Measurements from ENCODE around the gene PPP2R3C. TPM values are rescaled to one million over a fixed set of nuclear protein-coding genes. Genes with fewer than 3 reads are reported as not detected.

PPP2R3C gene
- total and polyA plus RNA-seq, 4 donors = 6.9 to 19.4 (median 12.2) TPM

- Histone ChIP-seq H3K36me3 (ENCODE audit: control insufficient read depth in 4 of 4, insufficient read depth in 3 of 4, low read depth in 1 of 4, low read length in 3 of 4) (peaks cover 0 to 4% (median 0%) of the 10 kb centered on the region in 4 donors), H3K27ac (ENCODE audit: low read depth in 1 of 2, low read length in 2 of 2) (no peak overlapping the region), H3K27me3 (ENCODE audit: control insufficient read depth in 4 of 4, insufficient read depth in 4 of 4, low read length in 3 of 4) (no peaks in the 10 kb centered on the region), H3K9me3 (ENCODE audit: control insufficient read depth in 4 of 4, low read length in 3 of 4) (no peaks in the 10 kb centered on the region), H3K9ac (ENCODE audit: low read depth in 1 of 2, low read length in 2 of 2) (no peak overlapping the region), H3K4me1 (ENCODE audit: control insufficient read depth in 4 of 4, insufficient read depth in 4 of 4, low read length in 3 of 4) (no peaks in the 10 kb centered on the region), H3K4me3 (ENCODE audit: low read depth in 1 of 3, low read length in 3 of 3) (no peak overlapping the region)
- no peak for DNase-seq (ENCODE audit: low spot score)
- TF ChIP-seq YY1 (IDR thresholded peaks at IDR 0.05) = no peak
- peak; percentile 67 to 83 for TF ChIP-seq RAD21 (IDR thresholded peaks at IDR 0.05)
- TF ChIP-seq FOXA2 (IDR thresholded peaks at IDR 0.05) = no peak
- no peak for TF ChIP-seq SP1 (IDR thresholded peaks at IDR 0.05)
- peak; percentile 49 for TF ChIP-seq CTCF (IDR thresholded peaks at IDR 0.05; ENCODE audit: low read depth, low read length, missing input control)
- no peak for TF ChIP-seq HNF4G (IDR thresholded peaks at IDR 0.05)
- TF ChIP-seq EGR1 (IDR thresholded peaks at IDR 0.05; ENCODE audit: low read depth in 2 of 2) = no peak
- TF ChIP-seq ZBTB33 (IDR thresholded peaks at IDR 0.05) = no peak
- 97% methylated on average over 2 of the region's 2 CpGs for WGBS
Measured at GRCh38 chr14:35140718-35141581, 19.2 kb upstream of the PPP2R3C start.

- no peak overlapping the region for H3K9ac ChIP-seq (ENCODE audit: low read depth in 1 of 2, low read length in 2 of 2)
- H3K9me3 ChIP-seq (ENCODE audit: control insufficient read depth in 4 of 4, low read length in 3 of 4) = no peaks in the 10 kb centered on the region
- peaks cover 0 to 2% (median 0%) of the 10 kb centered on the region in 4 donors for H3K4me1 ChIP-seq (ENCODE audit: control insufficient read depth in 4 of 4, insufficient read depth in 4 of 4, low read length in 3 of 4)
- H3K4me3 ChIP-seq (ENCODE audit: low read depth in 1 of 3, low read length in 3 of 3) = no peak overlapping the region
- WGBS = 54% methylated on average over 5 of the region's 5 CpGs
- H3K27ac ChIP-seq (ENCODE audit: low read depth in 1 of 2, low read length in 2 of 2) = no peak overlapping the region
- no peak for DNase-seq (ENCODE audit: low spot score)
- peaks cover 0 to 11% (median 4%) of the 10 kb centered on the region in 4 donors for H3K36me3 ChIP-seq (ENCODE audit: control insufficient read depth in 4 of 4, insufficient read depth in 3 of 4, low read depth in 1 of 4, low read length in 3 of 4)
- TF ChIP-seq TAF1 (conservative IDR thresholded peaks at IDR 0.05) (no peak), RAD21 (IDR thresholded peaks at IDR 0.05) (peak in 1 of 2 donors; percentile 48), ZBTB33 (IDR thresholded peaks at IDR 0.05) (no peak)
- H3K27me3 ChIP-seq (ENCODE audit: control insufficient read depth in 4 of 4, insufficient read depth in 4 of 4, low read length in 3 of 4) = no peaks in the 10 kb centered on the region
Measured at GRCh38 chr14:35138585-35138984, 16.8 kb upstream of the PPP2R3C start.
